GM19397 (cell line): Measurements from ENCODE around the gene PABPC5.

Source experiments
- ATAC-seq: cut with Tn5 transposase; IDR thresholded peaks from one replicate; pipeline ENCODE4 v1.9.1; 2021; ENCODE audit warnings: mild to moderate bottlenecking, moderate library complexity; ENCODE audit not compliant: unreplicated experiment

Gene PABPC5

DNA sequence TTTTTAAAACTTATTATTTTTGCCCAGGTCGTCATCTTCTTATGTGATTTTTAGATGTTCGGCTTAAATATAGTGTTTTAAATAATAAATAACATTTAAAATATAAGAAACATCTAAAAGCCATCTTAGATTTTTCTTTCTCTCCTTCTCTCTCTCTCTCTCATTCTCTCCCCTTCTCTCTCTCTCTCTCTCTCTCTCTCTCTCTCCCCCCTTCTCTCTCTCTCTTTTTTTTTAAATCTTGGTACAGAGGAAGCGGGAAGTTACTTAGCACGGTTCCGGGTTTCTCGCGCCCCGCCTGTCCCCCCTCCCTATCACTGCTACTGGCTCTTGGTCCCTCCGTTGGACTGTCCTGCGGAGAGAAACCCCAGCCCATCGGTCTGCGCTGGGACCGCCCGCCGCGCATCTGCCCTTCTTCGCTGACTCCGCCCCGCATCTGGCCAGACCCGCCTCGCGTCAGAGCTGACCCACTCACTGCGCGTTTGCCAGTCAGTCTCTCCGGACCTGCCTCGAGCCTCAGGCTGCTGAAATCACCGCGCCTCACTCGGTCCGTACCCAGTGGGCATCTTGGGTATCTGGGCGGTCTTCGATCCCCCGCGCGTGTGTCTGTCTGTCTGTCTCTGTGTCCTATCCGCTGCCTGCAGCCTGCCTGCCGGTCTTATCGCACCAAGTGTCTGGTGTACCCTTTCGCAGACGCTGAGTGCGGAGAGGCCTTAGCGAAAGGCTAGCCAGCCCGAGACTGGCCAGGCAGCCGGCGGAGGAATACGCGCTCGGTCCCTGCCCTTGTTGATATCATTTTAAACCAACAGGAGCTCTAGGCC is at the start of gene PABPC5:
TSS of gene PABPC5 (plus strand) at position 489 of the 818 bp plus-strand sequence. CDS start 739 bp downstream, outside the sequence.
- no peak for ATAC-seq

DNA sequence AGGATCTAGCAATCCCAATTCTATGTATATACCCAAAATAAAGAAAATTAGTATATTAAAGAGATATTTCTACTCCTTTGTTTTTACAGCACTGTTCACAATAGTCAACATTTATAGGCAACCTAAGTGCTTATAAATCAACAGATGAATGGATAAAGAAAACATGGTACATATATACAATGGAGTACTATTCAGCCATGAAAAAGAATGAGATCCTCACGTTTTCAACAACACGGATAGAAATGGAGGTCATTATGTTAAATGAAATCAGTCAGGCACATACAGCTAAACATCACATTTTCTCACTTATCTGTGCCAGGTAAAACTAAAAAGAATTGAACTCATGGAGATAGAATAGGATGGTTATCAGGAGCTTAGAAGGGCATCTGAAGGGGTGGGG is 45.6 kb upstream of the PABPC5 start:
- ATAC-seq: no peak

DNA sequence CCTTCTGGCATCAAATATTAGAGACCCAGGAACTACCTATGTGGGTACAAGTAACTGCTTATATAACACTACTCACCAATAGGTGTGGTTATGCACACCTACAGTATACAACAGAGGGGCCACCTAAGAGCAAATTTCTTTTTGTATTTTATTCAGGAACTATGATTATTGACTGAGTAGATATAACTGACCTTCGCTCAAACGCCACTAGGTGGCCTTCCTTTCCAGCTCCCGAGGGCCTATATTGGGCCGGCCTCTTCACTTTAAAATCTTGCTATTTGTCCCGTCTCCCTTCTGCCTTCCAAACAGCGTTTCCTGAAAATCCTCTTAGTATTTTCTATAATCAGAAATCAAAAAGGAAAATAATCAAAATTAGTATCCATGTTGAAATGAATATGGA is 19.9 kb upstream of the PABPC5 start:
- no peak for ATAC-seq

DNA sequence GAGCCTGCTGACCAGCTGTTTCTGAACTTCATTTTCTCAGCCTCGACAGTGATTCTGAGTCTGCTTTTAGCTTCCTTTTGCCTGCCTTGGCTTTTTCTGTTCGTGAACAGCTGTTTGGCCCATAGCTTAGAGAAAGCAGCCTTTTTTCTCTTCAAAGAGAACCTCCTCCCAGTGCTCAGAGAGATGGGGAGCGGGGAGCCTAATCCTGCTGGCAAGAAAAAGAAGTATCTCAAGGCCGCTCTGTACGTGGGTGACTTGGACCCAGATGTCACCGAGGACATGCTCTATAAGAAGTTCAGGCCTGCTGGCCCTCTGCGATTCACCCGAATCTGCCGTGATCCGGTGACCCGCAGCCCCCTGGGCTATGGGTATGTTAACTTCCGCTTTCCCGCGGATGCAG is 756 bp downstream of the PABPC5 start:
- ATAC-seq: no peak
